ENCODE data around the gene POLR3K.
"Not testable (repeated sequence)": the region's sequence is repeated elsewhere in the genome, so short reads cannot be mapped to it uniquely, and the experiment has no call there.

The POLR3K gene

GRCh38 chr16:63998-64913 is 10.8 kb upstream of the POLR3K start:
- DNase-seq: no peak

- no peak for DNase-seq
These were observed 10.1 kb upstream of the POLR3K start for GRCh38 chr16:63466-63865.

DNA sequence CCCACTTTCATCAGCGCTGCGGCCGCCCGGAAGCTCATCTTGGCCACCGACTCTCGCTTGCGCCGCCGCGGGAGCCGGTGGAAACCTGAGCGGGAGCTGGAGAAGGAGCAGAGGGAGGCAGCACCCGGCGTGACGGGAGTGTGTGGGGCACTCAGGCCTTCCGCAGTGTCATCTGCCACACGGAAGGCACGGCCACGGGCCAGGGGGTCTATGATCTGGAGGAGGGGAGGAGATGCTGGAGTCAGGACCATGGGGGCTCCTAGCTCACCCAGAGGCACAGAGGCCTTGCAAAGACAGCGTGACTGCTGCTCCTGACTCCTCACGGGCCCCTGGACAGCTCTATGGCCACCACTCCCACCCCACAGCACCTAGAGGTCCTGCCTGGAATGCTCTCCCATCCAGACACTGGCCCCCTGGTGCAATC is 9.6 kb upstream of the POLR3K start:
- DNase-seq: no peak

- DNase-seq: no peak
These were observed 9.0 kb upstream of the POLR3K start for GRCh38 chr16:62283-62967.

DNA sequence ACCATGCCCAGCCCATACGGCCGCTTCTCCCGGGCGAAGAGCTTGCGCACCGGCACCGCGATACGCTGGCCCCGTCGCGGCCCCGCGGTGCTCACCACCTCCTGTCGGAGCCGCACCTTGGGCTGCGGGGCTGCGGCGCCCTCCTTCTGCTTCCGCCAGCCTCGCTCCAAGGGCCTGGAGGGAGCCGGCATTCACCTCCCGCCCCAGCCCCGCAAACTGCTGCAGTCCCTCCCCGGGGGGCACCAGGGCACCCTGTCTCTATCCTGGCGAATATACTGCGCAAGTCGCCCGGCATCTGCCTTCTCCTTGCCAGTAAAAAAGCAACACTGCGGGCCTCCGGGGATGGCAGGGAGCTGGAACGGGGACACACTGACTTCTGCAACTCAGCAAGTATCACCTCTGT is 8.5 kb upstream of the POLR3K start:
- DNase-seq: no peak

DNA sequence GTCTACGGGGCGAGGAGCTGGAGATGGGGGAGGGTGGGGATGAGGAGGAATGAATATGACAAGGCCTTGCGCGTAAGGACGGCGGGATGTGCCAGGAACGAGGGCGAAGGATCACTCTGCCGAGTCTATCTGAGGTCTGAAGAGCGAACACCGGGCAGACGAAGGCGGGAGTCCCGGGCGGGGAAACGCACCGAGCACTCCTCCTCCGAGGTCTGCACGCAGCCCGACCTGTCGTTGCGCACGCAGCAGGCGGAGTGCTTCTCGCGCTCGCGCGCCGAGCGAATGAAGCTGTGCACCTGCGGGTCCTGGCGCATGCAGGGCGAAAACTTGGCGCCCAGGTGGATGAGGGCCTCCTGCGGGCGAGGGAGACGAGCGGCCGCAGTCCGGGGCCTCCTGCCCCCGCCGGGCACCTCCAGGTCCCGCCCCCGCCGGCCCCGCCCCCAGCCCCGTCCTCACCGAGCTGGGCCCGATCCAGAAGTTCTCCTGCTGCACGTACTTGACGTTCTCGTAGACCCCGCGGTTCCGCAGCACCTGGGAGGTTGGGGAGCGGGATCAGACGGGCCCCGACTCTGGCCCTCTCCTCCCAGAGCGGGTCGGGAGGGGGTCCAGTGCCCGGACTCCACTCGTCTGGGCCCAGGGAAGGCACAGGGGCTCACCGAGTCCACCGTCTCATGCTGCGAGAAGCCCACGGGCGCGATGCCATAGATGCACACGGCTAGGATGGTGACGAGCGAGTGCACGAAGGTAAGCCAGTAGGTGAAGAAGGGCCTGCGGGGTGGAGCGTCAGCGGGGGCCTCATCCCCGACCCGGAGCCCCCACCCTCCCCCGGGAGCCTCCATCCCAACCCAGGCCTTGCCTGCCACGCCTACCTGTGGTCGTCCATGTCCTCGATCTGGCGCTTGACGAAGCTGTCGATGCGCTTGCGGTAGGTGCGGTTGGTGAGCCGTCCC is 7.8 kb upstream of the POLR3K start:
- DNase-seq: peak; percentile 30

DNA sequence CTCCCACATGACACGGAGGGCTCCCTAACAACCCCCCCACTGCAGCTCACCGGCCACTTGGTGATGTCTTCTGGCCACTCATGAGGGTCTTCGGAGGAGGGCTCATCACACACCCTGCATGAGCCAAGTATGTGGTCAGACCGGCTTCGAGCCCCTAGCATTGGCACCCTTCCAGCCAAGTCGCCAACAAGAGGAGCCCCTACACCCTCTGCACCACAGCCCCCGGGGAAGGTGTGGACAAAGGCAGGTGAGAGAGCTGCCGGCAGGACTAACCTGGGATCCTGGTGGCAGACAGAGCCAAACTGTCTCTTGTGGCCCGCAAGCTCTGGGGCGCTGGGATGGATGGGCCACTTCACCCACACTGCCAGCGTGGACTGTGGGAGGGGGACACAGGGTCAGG is 6.8 kb upstream of the POLR3K start:
- DNase-seq: no peak

DNA sequence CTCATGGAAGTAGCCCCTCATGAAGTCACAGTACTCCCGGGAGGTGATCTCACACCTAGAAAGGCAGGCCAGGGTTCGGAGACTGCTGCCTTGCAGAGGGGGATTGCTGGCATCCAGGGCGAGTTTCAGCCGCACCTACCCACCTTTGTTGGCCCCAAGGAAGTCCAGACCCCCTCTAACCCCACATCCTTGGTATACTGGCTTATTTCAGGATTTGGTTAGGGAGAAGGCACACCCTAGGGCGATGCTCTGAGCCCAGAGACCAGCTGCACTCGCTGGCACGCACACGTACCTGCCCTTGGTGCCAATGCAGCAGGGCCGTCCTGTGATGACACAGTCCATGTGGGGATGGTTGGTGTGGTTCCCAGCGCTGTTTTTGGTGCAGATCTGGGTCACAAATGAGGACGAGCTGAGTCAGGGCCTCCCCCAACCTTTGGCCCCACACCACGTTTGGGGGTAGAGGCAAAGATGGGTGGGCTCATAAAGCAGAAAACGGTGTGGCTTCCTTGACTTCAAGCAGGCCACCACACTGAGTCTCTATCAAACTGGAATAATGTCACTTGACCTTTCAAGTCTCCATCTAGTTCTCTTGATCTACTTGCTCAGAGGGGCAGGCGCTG is 6.1 kb upstream of the POLR3K start:
- no peak for DNase-seq

DNA sequence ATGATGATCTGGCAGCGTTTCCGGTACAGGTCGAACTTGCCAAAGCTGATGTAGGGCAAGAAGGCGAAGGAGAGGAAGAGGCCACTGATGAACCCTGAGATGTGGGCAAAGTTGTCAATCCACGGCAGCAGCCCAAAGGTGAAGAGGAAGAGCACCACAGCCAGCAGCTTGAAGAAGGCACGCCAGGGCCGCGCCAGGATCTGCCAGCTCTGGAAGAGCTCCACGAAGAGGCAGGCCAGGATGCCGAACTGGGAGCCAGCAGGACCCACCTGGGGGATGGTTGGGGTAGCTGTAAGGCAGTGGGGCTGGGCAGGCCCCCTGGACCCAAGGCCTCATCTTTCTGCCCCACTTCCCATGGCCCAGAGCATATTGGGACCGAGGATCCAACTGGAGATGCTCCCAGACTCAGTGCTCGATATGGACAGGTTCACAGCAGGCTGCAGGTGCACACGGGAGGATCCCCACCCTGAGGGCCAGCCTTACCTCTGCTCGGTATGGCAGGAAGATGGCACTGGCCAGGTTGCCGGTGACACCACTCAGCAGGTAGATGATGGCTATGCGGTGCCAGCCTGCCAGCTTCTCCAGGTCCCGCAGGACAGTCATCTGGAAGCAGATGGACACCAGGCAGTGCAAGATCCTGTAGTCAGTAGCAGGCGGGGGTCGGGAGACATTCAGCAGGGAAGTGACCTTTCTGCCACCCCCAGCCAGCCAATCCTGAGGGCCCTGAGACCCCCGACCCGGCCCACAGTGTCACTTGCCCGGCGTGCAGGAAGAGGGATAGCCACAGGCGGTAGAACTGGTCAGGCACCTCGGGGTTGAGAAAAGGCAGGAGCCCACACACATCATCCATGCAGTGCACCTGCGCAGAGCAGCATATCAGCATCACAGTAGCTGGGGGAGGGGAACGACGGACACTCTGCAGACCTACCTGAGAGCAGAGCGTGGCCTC is 5.4 kb upstream of the POLR3K start:
- DNase-seq: no peak

- DNase-seq: no peak
These were observed 4.3 kb upstream of the POLR3K start for GRCh38 chr16:57711-58110.

DNA sequence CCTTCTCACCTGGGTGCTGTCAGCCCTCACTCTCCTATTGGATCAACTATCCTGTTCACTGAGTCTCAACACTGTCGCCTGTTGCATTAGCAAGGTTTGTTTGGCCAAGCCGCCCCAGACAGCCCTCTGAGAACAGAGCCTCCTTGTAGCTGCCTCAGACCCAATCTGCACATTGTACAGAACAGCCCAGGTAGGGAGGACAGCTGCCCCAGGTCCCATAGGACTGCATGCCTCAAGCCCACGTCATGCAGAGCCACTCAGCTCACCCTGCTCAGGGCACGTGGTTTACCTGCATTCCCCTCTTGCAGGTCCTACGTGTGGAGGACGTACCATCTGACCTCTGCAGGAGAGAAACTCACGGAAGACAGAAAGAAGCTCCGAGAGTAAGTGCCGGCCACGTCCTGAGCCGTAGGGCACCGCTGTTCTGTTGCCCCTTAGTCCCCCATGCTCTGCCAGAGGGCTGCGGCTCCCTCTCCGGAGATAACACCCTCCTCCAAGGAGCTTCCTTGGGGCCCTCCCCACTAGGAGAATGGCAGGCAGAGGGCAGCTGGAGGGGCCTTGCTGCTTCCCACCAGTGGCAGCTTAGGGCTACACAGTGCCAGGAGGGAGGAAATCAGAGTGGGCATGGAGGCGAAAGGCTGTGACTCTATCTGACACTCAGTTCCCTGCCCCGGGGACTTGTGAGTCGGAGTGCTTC is 3.0 kb upstream of the POLR3K start:
- DNase-seq: no peak

DNA sequence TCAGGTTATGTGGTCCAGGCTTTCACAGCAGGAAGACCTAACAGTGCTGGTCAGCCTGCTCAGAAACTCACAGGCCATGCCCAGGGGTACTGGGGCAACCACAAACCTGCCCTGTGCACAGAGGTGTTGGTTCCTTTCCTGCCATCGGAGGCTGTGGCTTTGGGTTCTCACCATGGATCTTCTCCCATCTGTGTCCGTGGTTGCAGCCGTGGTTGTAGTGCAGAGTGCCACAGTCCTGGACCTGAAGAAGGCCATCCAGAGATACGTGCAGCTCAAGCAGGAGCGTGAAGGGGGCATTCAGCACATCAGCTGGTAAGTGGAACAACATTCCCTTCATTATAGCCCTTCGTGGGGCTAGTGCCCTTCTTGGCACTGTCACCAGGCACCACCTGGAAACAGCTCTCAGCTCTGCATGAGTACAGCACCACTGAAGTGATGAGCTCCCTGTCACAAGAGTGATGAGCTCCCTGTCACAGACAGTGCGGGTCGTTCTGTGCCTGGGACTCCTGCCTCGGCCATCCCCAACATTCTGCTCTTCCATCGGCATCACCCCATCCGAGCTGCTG is 2.2 kb upstream of the POLR3K start:
- DNase-seq: no peak

GRCh38 chr16:54237-54581 is 801 bp upstream of the POLR3K start:
- DNase-seq: no peak

DNA sequence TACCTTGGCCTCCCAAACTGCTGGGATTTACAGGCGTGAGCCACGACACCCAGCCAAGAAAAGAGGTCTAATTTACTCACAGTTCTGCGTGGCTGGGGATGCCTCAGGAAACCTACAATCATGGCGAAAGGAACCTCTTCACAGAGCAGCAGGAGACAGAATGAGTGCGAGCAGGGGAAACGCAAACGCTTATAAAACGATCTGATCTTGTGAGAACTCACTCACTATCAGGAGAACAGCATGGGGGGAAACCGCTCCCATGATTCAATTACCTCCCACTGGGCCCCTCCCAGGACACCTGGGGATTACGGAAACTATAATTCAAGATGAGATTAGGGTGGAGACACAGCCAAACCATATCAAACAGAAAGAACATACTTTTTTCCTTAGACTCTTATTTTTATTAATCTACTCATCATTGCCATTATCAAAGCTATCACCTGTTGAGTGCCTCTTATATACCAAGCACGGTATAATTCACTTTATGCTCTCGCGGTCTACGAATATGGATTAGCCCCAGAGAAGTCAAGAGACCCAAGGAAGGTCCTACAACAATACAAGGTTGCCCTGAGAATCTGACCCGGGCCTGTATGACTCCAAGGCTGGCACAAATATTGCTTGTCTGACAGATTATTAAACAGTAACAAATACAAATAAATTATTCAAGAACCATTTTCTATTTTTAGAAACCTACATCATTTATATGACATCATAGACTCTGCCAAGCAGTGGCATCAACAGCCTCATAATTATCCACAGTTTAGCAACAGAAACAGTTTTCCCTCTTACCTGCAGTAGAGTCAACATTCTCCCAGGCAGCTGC is 2.4 kb downstream of the POLR3K start:
- DNase-seq: peak; percentile 51

DNA sequence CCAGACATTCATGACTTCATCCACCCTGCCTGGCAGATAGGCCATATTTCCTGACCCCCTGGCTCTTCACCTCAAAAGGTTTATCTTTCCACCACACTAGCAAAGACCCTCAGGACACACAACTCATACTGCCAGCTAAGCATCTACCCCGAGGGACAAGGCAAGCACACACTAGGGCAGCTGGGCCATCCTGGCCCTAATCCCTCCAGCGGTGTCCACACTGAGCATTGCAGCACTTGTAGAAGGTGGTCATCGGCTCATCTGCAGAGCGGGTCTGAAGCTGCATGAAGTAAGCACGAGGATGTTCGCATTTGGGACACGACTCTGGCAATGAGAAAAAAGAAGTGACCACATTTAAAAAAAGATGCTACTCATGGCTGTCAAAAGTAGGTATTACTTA is 6.2 kb downstream of the POLR3K start:
- no peak for DNase-seq

GRCh38 chr16:46510-46909 is 6.9 kb downstream of the POLR3K start:
- DNase-seq: not testable (repeated sequence)

- DNase-seq: peak; percentile 85
These were observed 8.0 kb downstream of the POLR3K start for GRCh38 chr16:45454-45853.

- DNase-seq: no peak
These were observed 8.8 kb downstream of the POLR3K start for GRCh38 chr16:44655-45054.

GRCh38 chr16:43294-43693 is 10.1 kb downstream of the POLR3K start:
- DNase-seq: no peak

- no peak for DNase-seq
These were observed 10.7 kb downstream of the POLR3K start for GRCh38 chr16:42691-43090.
